Breast epithelium (tissue), 4 donors: ENCODE data around the gene TBC1D2B. TPM values are rescaled to one million over a fixed set of nuclear protein-coding genes. Genes with fewer than 3 reads are reported as not detected.
"Not testable (repeated sequence)": the region's sequence is repeated elsewhere in the genome, so short reads cannot be mapped to it uniquely, and the experiment has no call there.

ENCODE experiments used
- DNase-seq, 2 donors: peaks; one replicate each; pipeline ENCODE4 v3.0.0-alpha.2; 2019; ENCODE audit warnings: low spot score in 2 of 2
- H3K27ac ChIP-seq, 2 donors: fragments of 200-600 bp; sonication (generic) in 1 of 2; one replicate each; pipeline ENCODE4 v1.5.1; 2016 to 2019; ENCODE audit warnings: mild to moderate bottlenecking in 1 of 2
- H3K27me3 ChIP-seq, 2 donors: fragments of 200-600 bp; sonication (generic) in 1 of 2; one replicate each; pipeline versions ENCODE4 v1.5.1 to v1.6.0; 2017 to 2019; ENCODE audit warnings: control low read depth in 1 of 2, mild to moderate bottlenecking in 1 of 2
- H3K36me3 ChIP-seq: fragments of 200-600 bp; one replicate; pipeline ENCODE4 v1.5.1; 2019
- H3K4me1 ChIP-seq, 2 donors: fragments of 200-600 bp; sonication (generic); one replicate each; pipeline ENCODE4 v1.5.1; 2016 to 2019; ENCODE audit warnings: control low read depth in 1 of 2
- H3K4me3 ChIP-seq, 3 donors: fragments of 200-600 bp; sonication (generic); 1 replicate in 2 of 3; 2 replicates in 1 of 3; pipeline ENCODE4 v1.5.1; 2016 to 2019; ENCODE audit warnings: mild to moderate bottlenecking in 3 of 3, moderate library complexity in 2 of 3
- H3K9me3 ChIP-seq, 2 donors: fragments of 200-600 bp; sonication (generic) in 1 of 2; one replicate each; pipeline ENCODE4 v1.5.1; 2016 to 2019; ENCODE audit warnings: control low read depth in 1 of 2
- POLR2A ChIP-seq: fragments of 450-650 bp; IDR thresholded peaks from one replicate; pipeline ENCODE4 v1.6.1; 2016; ENCODE audit warnings: antibody characterized with exemption, mild to moderate bottlenecking, moderate library complexity
- POLR2AphosphoS5 ChIP-seq, 3 donors: sonication (generic); formaldehyde crosslinking; IDR thresholded peaks; one replicate each; pipeline ENCODE4 v1.6.1; 2017; ENCODE audit warnings: antibody characterized with exemption in 3 of 3
- intact Hi-C: fragments of 100-400 bp; cut with DNase I; formaldehyde crosslinking; loops from one replicate; pipeline ENCODE4 v1.15.1; 2023; ENCODE audit warnings: low total_unique reads
- total RNA-seq, 3 donors: library from RNA; depleted of rRNA; stranded (reverse); fragments of >200 nt; gene quantifications; one replicate each; pipeline ENCODE4 v1.1.0, GENCODE V29; 2016
- TF ChIP-seq, protein P1 (sequence below), 3 donors: fragments of 450-650 bp; IDR thresholded peaks; one replicate each; pipeline ENCODE4 v1.5.1; 2016 to 2017; ENCODE audit warnings: antibody characterized with exemption in 3 of 3, mild to moderate bottlenecking in 3 of 3, moderate library complexity in 3 of 3

The TBC1D2B gene
- total RNA-seq, 3 donors from 2014 or later: 44.9 to 71.0 (median 69.2) TPM

DNA sequence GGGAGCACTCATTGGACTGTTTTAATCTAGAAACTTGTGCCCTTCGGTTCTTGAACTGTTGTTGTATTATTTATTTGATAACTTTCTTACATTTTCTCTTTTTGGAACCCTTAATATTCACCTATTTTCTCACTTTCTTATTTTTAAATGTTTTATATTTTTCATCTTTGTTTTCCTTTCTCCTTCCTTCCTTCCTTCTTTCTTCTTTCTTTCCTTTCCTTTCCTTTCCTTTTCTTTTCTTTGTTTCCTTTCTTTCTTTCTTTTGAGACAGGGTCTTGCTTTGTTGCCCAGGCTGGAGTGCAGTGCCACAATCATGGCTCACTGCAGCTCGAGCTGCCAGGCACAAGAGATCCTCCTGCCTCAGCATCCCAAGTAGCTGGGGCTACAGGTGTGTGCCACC lies 108.5 kb downstream of the TBC1D2B start:
- no peak for TF ChIP-seq POLR2A
- TF ChIP-seq POLR2AphosphoS5 (IDR thresholded peaks at IDR 0.05): no peak
- TF ChIP-seq, protein P1, sequence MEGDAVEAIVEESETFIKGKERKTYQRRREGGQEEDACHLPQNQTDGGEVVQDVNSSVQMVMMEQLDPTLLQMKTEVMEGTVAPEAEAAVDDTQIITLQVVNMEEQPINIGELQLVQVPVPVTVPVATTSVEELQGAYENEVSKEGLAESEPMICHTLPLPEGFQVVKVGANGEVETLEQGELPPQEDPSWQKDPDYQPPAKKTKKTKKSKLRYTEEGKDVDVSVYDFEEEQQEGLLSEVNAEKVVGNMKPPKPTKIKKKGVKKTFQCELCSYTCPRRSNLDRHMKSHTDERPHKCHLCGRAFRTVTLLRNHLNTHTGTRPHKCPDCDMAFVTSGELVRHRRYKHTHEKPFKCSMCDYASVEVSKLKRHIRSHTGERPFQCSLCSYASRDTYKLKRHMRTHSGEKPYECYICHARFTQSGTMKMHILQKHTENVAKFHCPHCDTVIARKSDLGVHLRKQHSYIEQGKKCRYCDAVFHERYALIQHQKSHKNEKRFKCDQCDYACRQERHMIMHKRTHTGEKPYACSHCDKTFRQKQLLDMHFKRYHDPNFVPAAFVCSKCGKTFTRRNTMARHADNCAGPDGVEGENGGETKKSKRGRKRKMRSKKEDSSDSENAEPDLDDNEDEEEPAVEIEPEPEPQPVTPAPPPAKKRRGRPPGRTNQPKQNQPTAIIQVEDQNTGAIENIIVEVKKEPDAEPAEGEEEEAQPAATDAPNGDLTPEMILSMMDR (IDR thresholded peaks at IDR 0.05): no peak
- no peaks in the 10 kb centered on the region for H3K36me3 ChIP-seq
- H3K4me3 ChIP-seq: no peak overlapping the region
- no peaks in the 10 kb centered on the region for H3K4me1 ChIP-seq
- no peak overlapping the region for H3K27ac ChIP-seq
- H3K27me3 ChIP-seq: no peaks in the 10 kb centered on the region
- peaks cover 0 to 4% of the 10 kb centered on the region in 2 donors for H3K9me3 ChIP-seq
- intact Hi-C loops: loop anchor here (5.0 kb wide), 1 partner anchor 138 kb away; no protein-coding TSS in a partner anchor
- DNase-seq: no peak

GRCh38 chr15:77967798-77968197 lies 109.7 kb downstream of the TBC1D2B start:
- intact Hi-C loops: loop anchor here (5.0 kb wide), 1 partner anchor 140 kb away; no protein-coding TSS in a partner anchor
- DNase-seq: no peak
- Histone ChIP-seq H3K4me1 (no peaks in the 10 kb centered on the region), H3K9me3 (peaks cover 0 to 4% of the 10 kb centered on the region in 2 donors), H3K36me3 (no peaks in the 10 kb centered on the region), H3K27ac (no peak overlapping the region), H3K4me3 (no peak overlapping the region), H3K27me3 (no peaks in the 10 kb centered on the region)
- TF ChIP-seq POLR2AphosphoS5 (IDR thresholded peaks at IDR 0.05) (no peak), POLR2A (no peak)
- TF ChIP-seq, protein P1 (IDR thresholded peaks at IDR 0.05): no peak

GRCh38 chr15:77967235-77967615 lies 110.3 kb downstream of the TBC1D2B start:
- not testable (repeated sequence) for H3K27me3 ChIP-seq, H3K4me3 ChIP-seq
- intact Hi-C loops: loop anchor here (5.0 kb wide), 1 partner anchor 140 kb away; no protein-coding TSS in a partner anchor

GRCh38 chr15:77966540-77967234 lies 110.8 kb downstream of the TBC1D2B start:
- no peaks in the 10 kb centered on the region for H3K27me3 ChIP-seq
- DNase-seq: no peak
- no peak overlapping the region for H3K4me3 ChIP-seq

More at GRCh38 chr15:77967235-77967615, 110.3 kb downstream of the TBC1D2B start:
- not testable (repeated sequence) for H3K36me3 ChIP-seq, H3K4me1 ChIP-seq, DNase-seq, H3K9me3 ChIP-seq, H3K27ac ChIP-seq

DNA sequence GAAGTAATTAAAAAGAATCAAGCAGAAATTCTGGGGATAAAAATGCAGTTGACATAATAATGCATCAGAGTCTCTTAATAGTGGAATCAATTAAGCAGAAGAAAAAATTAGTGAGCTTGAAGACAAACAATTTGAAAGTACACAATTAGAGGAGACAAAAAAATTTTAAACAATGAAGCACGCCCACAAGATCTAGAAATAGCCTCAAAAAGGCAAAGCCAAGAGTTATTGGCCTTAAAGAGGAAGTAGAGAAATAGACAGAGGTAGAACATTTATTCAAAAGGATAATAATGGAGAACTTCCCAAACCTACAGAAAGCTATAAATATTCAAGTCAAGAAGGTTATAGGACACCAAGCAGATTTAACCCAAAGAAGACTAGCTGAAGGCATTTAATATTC lies 113.3 kb downstream of the TBC1D2B start:
- H3K36me3 ChIP-seq: no peaks in the 10 kb centered on the region

More at GRCh38 chr15:77966540-77967234, 110.8 kb downstream of the TBC1D2B start:
- no peaks in the 10 kb centered on the region for H3K36me3 ChIP-seq
- H3K27ac ChIP-seq: no peak overlapping the region
- no peaks in the 10 kb centered on the region for H3K4me1 ChIP-seq
- H3K9me3 ChIP-seq: peaks cover 0 to 4% of the 10 kb centered on the region in 2 donors
- intact Hi-C loops: loop anchor here (5.0 kb wide), 1 partner anchor 141 kb away; no protein-coding TSS in a partner anchor
- no peak for TF ChIP-seq POLR2A
- TF ChIP-seq, protein P1 (IDR thresholded peaks at IDR 0.05): peak; percentile 61 to 78 (median 76)

More for the DNA sequence above, 113.3 kb downstream of the TBC1D2B start:
- no peak for DNase-seq
- no peak overlapping the region for H3K4me3 ChIP-seq
- no peak overlapping the region for H3K27ac ChIP-seq
- no peak for TF ChIP-seq POLR2AphosphoS5 (IDR thresholded peaks at IDR 0.05)
- TF ChIP-seq POLR2A: no peak
- TF ChIP-seq, protein P1 (IDR thresholded peaks at IDR 0.05): no peak
- H3K9me3 ChIP-seq: peaks cover 0 to 4% of the 10 kb centered on the region in 2 donors
- H3K27me3 ChIP-seq: no peaks in the 10 kb centered on the region
- peaks cover 0 to 2% of the 10 kb centered on the region in 2 donors for H3K4me1 ChIP-seq
- intact Hi-C loops: no loop called here
